NB4 (cell line): ENCODE measurements around the gene ATF7IP2.

Experiments
- POLR2A ChIP-seq: IDR thresholded peaks from 2 replicates; pipeline ENCODE4 v1.6.1; 2011; ENCODE audit warnings: mild to moderate bottlenecking; ENCODE audit not compliant: insufficient read length; ENCODE audit errors: extremely low read depth
- TF ChIP-seq, protein P1 (sequence below): IDR thresholded peaks from 2 replicates; pipeline ENCODE4 v1.6.1; 2011; ENCODE audit warnings: low read depth, low read length

DNA sequence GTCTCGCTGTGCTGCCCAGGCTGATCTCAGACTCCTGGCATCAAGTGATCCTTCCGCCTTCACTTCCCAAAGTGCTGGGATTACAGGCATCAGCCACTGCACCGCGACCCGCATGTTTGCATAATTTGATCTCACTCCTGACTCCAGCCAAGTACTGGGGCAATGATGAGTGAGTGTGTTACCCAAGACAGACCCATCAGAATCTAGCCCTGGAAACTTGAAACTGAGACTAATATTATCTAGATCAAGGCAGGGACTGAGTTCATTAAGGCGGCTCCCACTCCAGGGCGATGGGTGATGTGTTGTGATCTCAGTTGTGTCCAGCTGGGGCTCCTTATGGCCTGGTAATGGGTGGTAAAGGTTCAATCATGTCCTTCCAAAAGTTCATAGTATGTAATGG lies 141.1 kb downstream of the ATF7IP2 start:
- TF ChIP-seq, protein P1, sequence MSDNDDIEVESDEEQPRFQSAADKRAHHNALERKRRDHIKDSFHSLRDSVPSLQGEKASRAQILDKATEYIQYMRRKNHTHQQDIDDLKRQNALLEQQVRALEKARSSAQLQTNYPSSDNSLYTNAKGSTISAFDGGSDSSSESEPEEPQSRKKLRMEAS = no peak
- no peak for TF ChIP-seq POLR2A
